GM21786 (cell line): Measurements from ENCODE around the gene NFX1.

Experiments
- ATAC-seq: cut with Tn5 transposase; IDR thresholded peaks from one replicate; pipeline ENCODE4 v1.9.1; 2021; ENCODE audit not compliant: unreplicated experiment

Gene NFX1

DNA sequence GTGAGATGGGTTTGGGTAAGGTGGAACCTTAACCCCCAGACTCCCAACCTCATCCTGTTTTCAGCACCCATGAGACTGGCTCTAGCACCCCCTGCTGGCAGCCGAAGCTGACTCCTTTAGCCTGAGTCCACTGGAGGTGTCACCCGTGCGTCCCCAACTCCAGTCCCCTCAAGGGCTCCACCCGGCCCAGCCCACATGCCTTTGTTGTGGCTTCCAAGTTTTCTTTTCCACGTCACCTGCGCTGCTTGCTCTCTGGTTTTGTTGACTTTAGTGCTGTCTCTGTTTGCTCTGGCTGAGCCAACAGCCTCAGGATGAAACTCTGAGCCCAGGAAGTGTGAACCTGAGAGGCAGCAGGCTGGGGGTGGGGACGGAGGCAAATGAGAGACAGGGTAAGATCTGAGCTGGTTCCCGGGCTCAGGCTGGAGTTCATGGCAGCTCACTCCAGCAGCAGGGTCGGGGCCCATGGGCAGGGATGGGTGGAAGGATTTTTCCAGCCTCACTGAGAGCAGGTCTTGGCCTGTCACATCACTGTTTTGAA, 125.3 kb downstream of the NFX1 start:
- ATAC-seq = peak; percentile 55

DNA sequence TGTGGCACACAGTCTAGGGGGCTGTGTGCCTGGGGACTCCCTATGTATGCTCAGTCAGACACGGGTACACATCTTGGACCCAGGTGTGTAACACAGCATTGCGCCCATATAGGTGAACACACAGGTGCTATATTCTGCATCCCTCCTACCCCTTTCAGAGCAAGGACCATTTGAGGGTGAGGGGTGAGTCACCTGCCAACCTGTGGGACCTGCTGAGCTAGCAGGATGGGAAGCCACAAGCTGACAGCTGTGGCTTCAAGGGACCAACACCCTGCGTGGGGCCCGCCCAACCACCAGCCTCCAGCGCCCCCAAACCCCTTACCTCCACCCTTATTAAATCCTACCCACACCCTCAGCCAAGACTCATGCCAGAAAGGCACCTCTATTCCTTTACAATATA, 126.7 kb downstream of the NFX1 start:
- ATAC-seq = no peak

DNA sequence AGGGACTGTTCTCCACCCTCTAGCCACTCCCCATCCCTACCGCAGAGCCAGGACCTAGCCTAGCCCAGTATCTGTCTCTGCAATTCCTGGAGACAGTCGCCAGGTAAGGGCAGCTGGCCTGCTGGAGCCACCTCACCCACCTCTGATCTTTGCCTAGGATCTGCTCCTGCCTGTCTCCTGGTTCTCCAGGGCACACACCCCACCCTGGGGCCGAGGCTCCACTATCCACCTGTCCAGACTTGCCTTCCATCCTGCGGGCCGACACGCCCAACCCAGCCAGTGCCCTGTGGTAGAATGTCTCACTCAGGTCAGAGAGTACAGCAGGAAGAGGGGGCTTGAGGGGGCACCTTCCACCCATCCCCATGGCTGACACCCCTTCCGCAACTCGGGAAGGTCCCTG, 127.8 kb downstream of the NFX1 start:
- ATAC-seq = no peak

DNA sequence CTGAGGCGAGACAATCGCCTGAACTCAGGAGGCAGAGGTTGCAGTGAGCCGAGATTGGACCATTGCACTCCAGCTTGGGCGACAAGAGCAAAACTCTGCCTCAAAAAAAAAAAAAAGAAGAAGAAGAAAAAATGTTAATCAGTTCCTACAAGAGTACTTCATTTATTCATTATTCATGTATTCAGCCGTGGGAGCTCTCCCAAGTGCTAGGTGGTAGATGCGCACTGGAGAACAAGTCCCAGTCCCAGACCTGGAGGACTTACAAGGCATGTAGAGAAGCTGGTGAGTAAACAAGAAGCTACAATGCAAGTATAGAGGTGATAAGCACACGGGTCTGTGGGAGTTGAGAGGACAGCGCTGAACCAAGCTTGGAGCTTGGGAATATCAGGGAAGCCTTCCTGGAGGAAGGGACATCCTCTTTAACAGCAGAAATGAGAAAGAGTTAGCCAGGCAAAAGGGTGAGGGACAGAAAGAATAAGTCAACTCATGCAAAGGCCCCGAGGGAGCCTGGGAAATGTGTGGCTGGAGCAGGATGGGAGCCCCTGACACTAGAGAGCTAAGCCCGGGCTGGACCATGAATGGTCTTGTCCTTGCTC, 129.5 kb downstream of the NFX1 start:
- ATAC-seq = no peak
